ENCODE results near the gene ATP9A.
"Not testable (repeated sequence)": the region's sequence is repeated elsewhere in the genome, so short reads cannot be mapped to it uniquely, and the experiment has no call there.

Gene ATP9A

GRCh38 chr20:51691703-51692102 is 76.5 kb downstream of the ATP9A start:
- no peak for DNase-seq

- DNase-seq: no peak
These were observed 79.5 kb downstream of the ATP9A start for GRCh38 chr20:51688600-51689244.

GRCh38 chr20:51687630-51688029 is 80.6 kb downstream of the ATP9A start:
- DNase-seq: no peak

GRCh38 chr20:51687108-51687507 is 81.1 kb downstream of the ATP9A start:
- DNase-seq: no peak

- DNase-seq: not testable (repeated sequence)
These were observed 82.7 kb downstream of the ATP9A start for GRCh38 chr20:51685494-51685893.

GRCh38 chr20:51680067-51680749 is 88.0 kb downstream of the ATP9A start:
- DNase-seq: no peak

- DNase-seq: no peak
These were observed 88.8 kb downstream of the ATP9A start for GRCh38 chr20:51679254-51679921.

- peak; percentile 29 for DNase-seq
These were observed 90.0 kb downstream of the ATP9A start for GRCh38 chr20:51678026-51678697.

GRCh38 chr20:51668947-51669346 is 99.2 kb downstream of the ATP9A start:
- no peak for DNase-seq

- DNase-seq: no peak
These were observed 99.7 kb downstream of the ATP9A start for GRCh38 chr20:51668515-51668914.

GRCh38 chr20:51667491-51667890 is 100.7 kb downstream of the ATP9A start:
- no peak for DNase-seq

GRCh38 chr20:51667002-51667408 is 101.2 kb downstream of the ATP9A start:
- no peak for DNase-seq

GRCh38 chr20:51666126-51666525 is 102.1 kb downstream of the ATP9A start:
- DNase-seq: no peak

GRCh38 chr20:51665543-51666118 is 102.6 kb downstream of the ATP9A start:
- DNase-seq: no peak

- no peak for DNase-seq
These were observed 106.5 kb downstream of the ATP9A start for GRCh38 chr20:51661609-51662178.

GRCh38 chr20:51660672-51661608 is 107.2 kb downstream of the ATP9A start:
- no peak for DNase-seq

- no peak for DNase-seq
These were observed 108.6 kb downstream of the ATP9A start for GRCh38 chr20:51659491-51660050.

GRCh38 chr20:51656726-51657260 is 111.4 kb downstream of the ATP9A start:
- DNase-seq: no peak

- DNase-seq: not testable (repeated sequence)
These were observed 112.1 kb downstream of the ATP9A start for GRCh38 chr20:51656089-51656488.

GRCh38 chr20:51654495-51654894 is 113.7 kb downstream of the ATP9A start:
- no peak for DNase-seq

- peak; percentile 10 for DNase-seq
These were observed 114.1 kb downstream of the ATP9A start for GRCh38 chr20:51654060-51654459.
